Measurements from ENCODE around the gene TAP2.

GRCh38 chr6:32825966-32826365 is 12.6 kb downstream of the TAP2 start:
- TF ChIP-seq YY1 (IDR thresholded peaks at IDR 0.05; ENCODE audit: insufficient read depth, insufficient read length) (no peak), SUZ12 (IDR thresholded peaks at IDR 0.05; ENCODE audit: extremely low read depth, insufficient read depth, insufficient read length) (no peak)

All from NT2/D1 (cell line).